Endothelial cell of umbilical vein (primary cell): Measurements from ENCODE around the gene ERN2. TPM values are rescaled to one million over a fixed set of nuclear protein-coding genes. Genes with fewer than 3 reads are reported as not detected.

Experiments used
- BruUV-seq: library from RNA; stranded (reverse); fragments of 400-500 nt; replicated peaks from 2 replicates; lab custom pipeline; 2021; lab: Mats Ljungman, UMichigan
- CTCF ChIA-PET: fragments of 300-600, 350-600 bp; sonication (Branson Sonifier 250); formaldehyde crosslinking; loops from one replicate; lab custom pipeline; 2021; ENCODE audit warnings: antibody characterized with exemption, inconsistent platforms; lab: Charles Lee
- POLR2A ChIA-PET: fragments of 300-600, 350-600 bp; sonication (Branson Sonifier 250); formaldehyde crosslinking; loops from one replicate; lab custom pipeline; 2021; ENCODE audit warnings: antibody characterized with exemption, inconsistent platforms; lab: Charles Lee
- DNase-seq: peaks from one replicate; pipeline ENCODE4 v3.0.0-alpha.2; 2011; ENCODE audit warnings: low read depth, low spot score
- FAIRE-seq: peaks from 2 replicates; lab custom pipeline; 2011; peaks lifted over from hg19 to GRCh38; lab: Jason Lieb, UNC
- H2AFZ ChIP-seq: 2 replicates; pipeline ENCODE4 v1.6.0; 2012; ENCODE audit warnings: low read depth, low read length, control low read depth, inconsistent platforms
- H3K27ac ChIP-seq: 2 replicates; pipeline ENCODE4 v1.5.1; 2011; ENCODE audit warnings: low read depth, mild to moderate bottlenecking, control low read depth, low read length, moderate library complexity; ENCODE audit not compliant: insufficient read depth
- H3K27me3 ChIP-seq, 2 experiments: 2 replicates each; pipeline versions ENCODE4 v1.6.0 to v1.6.1; 2011; ENCODE audit warnings: low read length in 2 of 2, mixed read lengths in 1 of 2; ENCODE audit not compliant: control insufficient read depth in 2 of 2, insufficient read depth in 2 of 2
- H3K36me3 ChIP-seq, 2 experiments: 2 replicates in 1 of 2; 3 replicates in 1 of 2; pipeline ENCODE4 v1.5.1; 2011; ENCODE audit warnings: low read length in 2 of 2, mild to moderate bottlenecking in 1 of 2, moderate library complexity in 1 of 2; ENCODE audit not compliant: control insufficient read depth in 2 of 2, insufficient read depth in 2 of 2; ENCODE audit errors: extremely low read depth in 1 of 2
- H3K4me1 ChIP-seq: 3 replicates; pipeline ENCODE4 v1.5.1; 2011; ENCODE audit warnings: mild to moderate bottlenecking, low read length; ENCODE audit not compliant: control insufficient read depth, insufficient read depth; ENCODE audit errors: extremely low read depth
- H3K4me2 ChIP-seq: 2 replicates; pipeline ENCODE4 v1.6.1; 2011; ENCODE audit warnings: low read length, control low read depth, mixed read lengths; ENCODE audit not compliant: insufficient read depth
- H3K4me3 ChIP-seq, 3 experiments: fragments of 200-600 bp in 1 of 3; sonication (generic), shearing (Covaris generic) in 1 of 3; replicated peaks in 1 of 3; 2 replicates each; pipeline ENCODE4 v1.5.1; 2011 to 2016; ENCODE audit warnings: control low read depth in 3 of 3, low read length in 3 of 3, mild to moderate bottlenecking in 2 of 3, inconsistent platforms in 1 of 3, low read depth in 1 of 3, moderate library complexity in 1 of 3; ENCODE audit not compliant: insufficient read depth in 1 of 3
- H3K79me2 ChIP-seq: 2 replicates; pipeline ENCODE4 v1.6.0; 2012; ENCODE audit warnings: low read length, inconsistent platforms; ENCODE audit not compliant: control insufficient read depth, insufficient read depth
- H3K9ac ChIP-seq: replicated peaks from 2 replicates; pipeline ENCODE3; 2011; ENCODE audit warnings: low read length, control low read depth; ENCODE audit not compliant: insufficient read depth; ENCODE audit errors: extremely low read depth
- H3K9me1 ChIP-seq: replicated peaks from 3 replicates; pipeline ENCODE4 v1.6.0; 2011; ENCODE audit warnings: mild to moderate bottlenecking, low read length; ENCODE audit not compliant: control insufficient read depth, insufficient read depth; ENCODE audit errors: extremely low read depth
- H3K9me3 ChIP-seq: replicated peaks from 2 replicates; pipeline ENCODE4 v1.5.1; 2012; ENCODE audit warnings: low read length, inconsistent platforms; ENCODE audit not compliant: control insufficient read depth, insufficient read depth
- H4K20me1 ChIP-seq: replicated peaks from 2 replicates; pipeline ENCODE3; 2011; ENCODE audit warnings: mild to moderate bottlenecking, low read length; ENCODE audit not compliant: control insufficient read depth, insufficient read depth; ENCODE audit errors: extremely low read depth
- EZH2 ChIP-seq: IDR thresholded peaks from 2 replicates; pipeline ENCODE4 v1.6.1; 2012; ENCODE audit warnings: borderline replicate concordance, low read depth, mild to moderate bottlenecking, moderate library complexity, low read length, inconsistent platforms; ENCODE audit not compliant: severe bottlenecking
- FOS ChIP-seq: IDR thresholded peaks from 2 replicates; pipeline ENCODE4 v1.6.1; 2011; ENCODE audit warnings: mild to moderate bottlenecking, low read length, moderate library complexity, borderline replicate concordance; ENCODE audit not compliant: insufficient read depth
- GATA2 ChIP-seq: IDR thresholded peaks from 2 replicates; pipeline ENCODE4 v1.7.0; 2011; ENCODE audit warnings: low read depth, mild to moderate bottlenecking, moderate library complexity, mixed read lengths, low read length; ENCODE audit not compliant: insufficient read length, insufficient read depth
- JUN ChIP-seq: IDR thresholded peaks from 2 replicates; pipeline ENCODE4 v1.6.1; 2011; ENCODE audit warnings: borderline replicate concordance, low read depth; ENCODE audit not compliant: insufficient read length, insufficient read depth
- MYC ChIP-seq: IDR thresholded peaks from one replicate; pipeline ENCODE4 v1.6.1; 2011; ENCODE audit warnings: mild to moderate bottlenecking, low read depth, low read length
- POLR2A ChIP-seq: IDR thresholded peaks from 2 replicates; pipeline ENCODE4 v1.6.1; 2012; ENCODE audit warnings: low read depth, mild to moderate bottlenecking, control low read depth, low read length
- POLR2AphosphoS5 ChIP-seq: IDR thresholded peaks from 2 replicates; pipeline ENCODE4 v1.6.1; 2012; ENCODE audit warnings: low read depth, mild to moderate bottlenecking, control low read depth, low read length, moderate library complexity; ENCODE audit not compliant: insufficient read depth
- dilution Hi-C: fragments of 300-500 bp; cut with MboI; formaldehyde crosslinking; loops from one replicate; pipeline ENCODE4 v1.15.0; 2019; ENCODE audit warnings: low sequenced_read_pairs; ENCODE audit not compliant: extremely low pct_ligation_motif_present
- intact Hi-C: fragments of 100-400 bp; cut with micrococcal nuclease; formaldehyde crosslinking; loops from one replicate; pipeline ENCODE4 v1.10.0; 2022
- polyA plus RNA-seq, 4 experiments: library from polyadenylated mRNA; depleted of rRNA in 3 of 4; stranded (reverse) in 3 of 4; unstranded in 1 of 4; fragments of >200 nt; gene quantifications; 2 replicates each; pipeline versions ENCODE4 v1.2.1 to v1.2.3, GENCODE V29; 2011 to 2012; ENCODE audit warnings: missing spikeins in 1 of 4
- total RNA-seq: library from RNA; stranded (reverse); gene quantifications from 2 replicates; pipeline ENCODE4 v1.2.3, GENCODE V29; 2021
- TF ChIP-seq, protein P1 (sequence below), 2 donors: IDR thresholded peaks; 1 replicate in 1 of 2; 2 replicates in 1 of 2; pipeline ENCODE4 v1.5.1; 2011; ENCODE audit warnings: low read length in 2 of 2, mild to moderate bottlenecking in 2 of 2, moderate library complexity in 2 of 2, control low read depth in 1 of 2, inconsistent platforms in 1 of 2, low read depth in 1 of 2; ENCODE audit not compliant: insufficient read depth in 1 of 2; ENCODE audit errors: extremely low read depth in 1 of 2
- TF ChIP-seq, protein P2 (sequence below): IDR thresholded peaks from 2 replicates; pipeline ENCODE4 v1.6.1; 2011; ENCODE audit not compliant: insufficient read depth, insufficient read length

Gene ERN2
- total and polyA plus RNA-seq, 2 donors (not counting 3 experiments of a cell fraction or from before 2014, with no cell fraction given): 0.15 TPM; not detected in 1

DNA sequence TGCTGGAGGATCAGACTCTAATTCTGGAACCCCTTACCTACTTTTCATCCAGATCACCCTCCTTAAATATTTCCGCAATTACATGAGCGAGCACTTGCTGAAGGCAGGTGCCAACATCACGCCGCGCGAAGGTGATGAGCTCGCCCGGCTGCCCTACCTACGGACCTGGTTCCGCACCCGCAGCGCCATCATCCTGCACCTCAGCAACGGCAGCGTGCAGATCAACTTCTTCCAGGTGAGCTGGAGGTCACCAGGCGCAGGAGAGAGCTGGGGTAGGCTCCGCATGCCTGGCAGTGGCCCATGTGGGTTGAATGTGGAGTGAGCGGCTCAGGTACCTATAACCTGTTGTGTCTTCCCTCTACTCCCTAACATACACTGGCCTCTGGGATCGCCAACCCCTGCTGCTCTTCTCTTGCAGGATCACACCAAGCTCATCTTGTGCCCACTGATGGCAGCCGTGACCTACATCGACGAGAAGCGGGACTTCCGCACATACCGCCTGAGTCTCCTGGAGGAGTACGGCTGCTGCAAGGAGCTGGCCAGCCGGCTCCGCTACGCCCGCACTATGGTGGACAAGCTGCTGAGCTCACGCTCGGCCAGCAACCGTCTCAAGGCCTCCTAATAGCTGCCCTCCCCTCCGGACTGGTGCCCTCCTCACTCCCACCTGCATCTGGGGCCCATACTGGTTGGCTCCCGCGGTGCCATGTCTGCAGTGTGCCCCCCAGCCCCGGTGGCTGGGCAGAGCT lies 23.4 kb downstream of the ERN2 start:
- BruUV-seq: TSS peak; percentile 57
- no peaks in the 10 kb centered on the region for H4K20me1 ChIP-seq
- intact Hi-C loops: no loop called here
- FAIRE-seq: no peak
- no peak for TF ChIP-seq MYC
- no peak for TF ChIP-seq FOS
- TF ChIP-seq, protein P1, sequence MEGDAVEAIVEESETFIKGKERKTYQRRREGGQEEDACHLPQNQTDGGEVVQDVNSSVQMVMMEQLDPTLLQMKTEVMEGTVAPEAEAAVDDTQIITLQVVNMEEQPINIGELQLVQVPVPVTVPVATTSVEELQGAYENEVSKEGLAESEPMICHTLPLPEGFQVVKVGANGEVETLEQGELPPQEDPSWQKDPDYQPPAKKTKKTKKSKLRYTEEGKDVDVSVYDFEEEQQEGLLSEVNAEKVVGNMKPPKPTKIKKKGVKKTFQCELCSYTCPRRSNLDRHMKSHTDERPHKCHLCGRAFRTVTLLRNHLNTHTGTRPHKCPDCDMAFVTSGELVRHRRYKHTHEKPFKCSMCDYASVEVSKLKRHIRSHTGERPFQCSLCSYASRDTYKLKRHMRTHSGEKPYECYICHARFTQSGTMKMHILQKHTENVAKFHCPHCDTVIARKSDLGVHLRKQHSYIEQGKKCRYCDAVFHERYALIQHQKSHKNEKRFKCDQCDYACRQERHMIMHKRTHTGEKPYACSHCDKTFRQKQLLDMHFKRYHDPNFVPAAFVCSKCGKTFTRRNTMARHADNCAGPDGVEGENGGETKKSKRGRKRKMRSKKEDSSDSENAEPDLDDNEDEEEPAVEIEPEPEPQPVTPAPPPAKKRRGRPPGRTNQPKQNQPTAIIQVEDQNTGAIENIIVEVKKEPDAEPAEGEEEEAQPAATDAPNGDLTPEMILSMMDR (IDR thresholded peaks at IDR 0.05; ENCODE audit: extremely low read depth in 1 of 2, insufficient read depth in 1 of 2, low read depth in 1 of 2, low read length in 2 of 2): no peak
- no peak for TF ChIP-seq EZH2
- no peak for TF ChIP-seq POLR2AphosphoS5
- no peak for TF ChIP-seq JUN
- TF ChIP-seq, protein P2, sequence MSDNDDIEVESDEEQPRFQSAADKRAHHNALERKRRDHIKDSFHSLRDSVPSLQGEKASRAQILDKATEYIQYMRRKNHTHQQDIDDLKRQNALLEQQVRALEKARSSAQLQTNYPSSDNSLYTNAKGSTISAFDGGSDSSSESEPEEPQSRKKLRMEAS: no peak
- TF ChIP-seq GATA2: no peak
- no peak for TF ChIP-seq POLR2A
- peaks cover 21 to 43% of the 10 kb centered on the region in 2 experiments for H3K36me3 ChIP-seq
- no peaks in the 10 kb centered on the region for H3K9me3 ChIP-seq
- no peaks in the 10 kb centered on the region for H3K27me3 ChIP-seq
- H3K9me1 ChIP-seq: no peaks in the 10 kb centered on the region
- dilution Hi-C loops: no loop called here
- no peak for DNase-seq
- POLR2A ChIA-PET: no interaction called here
- CTCF ChIA-PET: interaction anchor here (1.5 kb wide), 1 partner anchor 10 kb away, joined by 3 read pairs; no protein-coding TSS in a partner anchor
- no peak overlapping the region for H3K4me3 ChIP-seq
- H3K79me2 ChIP-seq: peaks cover 7% of the 10 kb centered on the region
- no peaks in the 10 kb centered on the region for H3K4me1 ChIP-seq
- no peak overlapping the region for H3K9ac ChIP-seq
- no peak overlapping the region for H2AFZ ChIP-seq
- H3K27ac ChIP-seq: no peak overlapping the region
- no peak overlapping the region for H3K4me2 ChIP-seq
